ENCODE measurements around the gene ATF5.
"Not testable (repeated sequence)": the region's sequence is repeated elsewhere in the genome, so short reads cannot be mapped to it uniquely, and the experiment has no call there.

ATF5 gene

GRCh38 chr19:49949742-49950589 is 21.0 kb downstream of the ATF5 start:
- DNase-seq (ENCODE audit: low spot score) = no peak

GRCh38 chr19:49950590-49950948 is 21.6 kb downstream of the ATF5 start:
- no peak for DNase-seq (ENCODE audit: low spot score)

GRCh38 chr19:49950956-49951526 is 22.0 kb downstream of the ATF5 start:
- no peak for DNase-seq (ENCODE audit: low spot score)

GRCh38 chr19:49951806-49952478 is 22.9 kb downstream of the ATF5 start:
- DNase-seq (ENCODE audit: low spot score) = no peak

- DNase-seq (ENCODE audit: low spot score) = no peak
Observed at GRCh38 chr19:49952479-49952836, 23.5 kb downstream of the ATF5 start.

GRCh38 chr19:49952906-49953305 is 23.9 kb downstream of the ATF5 start:
- no peak for DNase-seq (ENCODE audit: low spot score)

GRCh38 chr19:49953416-49953815 is 24.4 kb downstream of the ATF5 start:
- DNase-seq (ENCODE audit: low spot score) = no peak

- no peak for DNase-seq (ENCODE audit: low spot score)
Observed at GRCh38 chr19:49954092-49954829, 25.3 kb downstream of the ATF5 start.

GRCh38 chr19:49954933-49955332 is 25.9 kb downstream of the ATF5 start:
- DNase-seq (ENCODE audit: low spot score) = no peak

GRCh38 chr19:49956115-49956495 is 27.1 kb downstream of the ATF5 start:
- DNase-seq (ENCODE audit: low spot score) = no peak

GRCh38 chr19:49957262-49957915 is 28.4 kb downstream of the ATF5 start:
- DNase-seq (ENCODE audit: low spot score) = no peak

GRCh38 chr19:49958144-49958543 is 29.1 kb downstream of the ATF5 start:
- not testable (repeated sequence) for DNase-seq (ENCODE audit: low spot score)

- not testable (repeated sequence) for DNase-seq (ENCODE audit: low spot score)
Observed at GRCh38 chr19:49958596-49958995, 29.6 kb downstream of the ATF5 start.

GRCh38 chr19:49959892-49960291 is 30.9 kb downstream of the ATF5 start:
- not testable (repeated sequence) for DNase-seq (ENCODE audit: low spot score)

GRCh38 chr19:49960980-49961379 is 32.0 kb downstream of the ATF5 start, which contains the start of gene SIGLEC11:
SIGLEC11 (minus strand) TSS chr19:49961172; CDS start chr19:49961081, 91 bp downstream.
- not testable (repeated sequence) for DNase-seq (ENCODE audit: low spot score)

GRCh38 chr19:49968279-49968922 is 39.4 kb downstream of the ATF5 start:
- no peak for DNase-seq (ENCODE audit: low spot score)

GRCh38 chr19:49969355-49969754 is 40.4 kb downstream of the ATF5 start:
- not testable (repeated sequence) for DNase-seq (ENCODE audit: low spot score)

- no peak for DNase-seq (ENCODE audit: low spot score)
Observed at GRCh38 chr19:49971991-49972411, 43.0 kb downstream of the ATF5 start.

GRCh38 chr19:49972841-49973240 is 43.8 kb downstream of the ATF5 start:
- no peak for DNase-seq (ENCODE audit: low spot score)

- DNase-seq (ENCODE audit: low spot score) = no peak
Observed at GRCh38 chr19:49973987-49974386, 45.0 kb downstream of the ATF5 start.

- no peak for DNase-seq (ENCODE audit: low spot score)
Observed at GRCh38 chr19:49975051-49975450, 46.0 kb downstream of the ATF5 start.
